GM19395 (cell line): ENCODE data around the gene SKP2.
"Not testable (repeated sequence)": the region's sequence is repeated elsewhere in the genome, so short reads cannot be mapped to it uniquely, and the experiment has no call there.

Source experiments
- ATAC-seq: cut with Tn5 transposase; IDR thresholded peaks from one replicate; pipeline ENCODE4 v1.9.1; 2021; ENCODE audit warnings: mild to moderate bottlenecking, moderate library complexity; ENCODE audit not compliant: unreplicated experiment

Gene SKP2

GRCh38 chr5:36198281-36198680 is 46.4 kb downstream of the SKP2 start:
- ATAC-seq = no peak

- ATAC-seq = not testable (repeated sequence)
Measured at GRCh38 chr5:36198783-36199182, 46.9 kb downstream of the SKP2 start.

DNA sequence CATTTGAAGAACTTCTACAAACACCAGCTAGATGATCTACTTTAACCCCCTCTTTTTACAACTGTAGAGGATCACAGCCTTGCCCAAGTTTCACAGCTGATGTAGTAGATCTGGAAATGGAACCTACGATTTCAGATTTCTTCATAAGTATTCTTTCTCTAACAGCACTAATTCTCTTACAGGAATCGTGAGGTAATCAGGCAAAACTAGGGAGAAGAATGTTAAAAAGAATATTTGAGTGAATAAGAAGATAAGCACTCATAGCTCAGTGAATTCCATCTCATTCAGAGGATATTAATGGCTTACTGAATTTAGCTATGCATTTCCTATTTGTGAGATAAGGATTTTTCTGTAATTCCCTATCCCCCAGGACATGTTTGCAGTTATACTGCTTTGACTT is 47.7 kb downstream of the SKP2 start:
- ATAC-seq = no peak

- no peak for ATAC-seq
Measured at GRCh38 chr5:36200513-36200912, 48.6 kb downstream of the SKP2 start.

GRCh38 chr5:36202521-36202961 is 50.6 kb downstream of the SKP2 start:
- ATAC-seq = no peak

GRCh38 chr5:36205329-36205728 is 53.4 kb downstream of the SKP2 start:
- no peak for ATAC-seq

GRCh38 chr5:36206913-36207312 is 55.0 kb downstream of the SKP2 start:
- ATAC-seq = no peak

DNA sequence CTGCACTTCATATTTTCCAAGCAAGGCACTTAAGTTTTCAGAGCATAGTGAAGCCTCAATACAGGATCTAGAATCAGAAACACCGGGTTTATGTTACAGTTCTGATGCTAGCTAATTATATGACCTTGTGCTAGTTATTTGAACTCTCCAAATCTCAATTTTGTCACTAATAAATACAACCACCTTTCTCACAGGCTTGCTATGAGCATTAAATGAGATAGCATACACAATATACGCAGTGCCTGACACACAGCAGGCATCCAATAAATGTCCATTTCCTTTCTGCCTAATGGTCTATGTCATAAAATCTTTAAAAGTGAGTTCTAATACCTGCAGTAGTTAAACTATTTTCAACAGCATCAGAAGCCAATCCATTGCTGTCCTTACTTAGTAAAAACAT is 56.9 kb downstream of the SKP2 start:
- no peak for ATAC-seq

DNA sequence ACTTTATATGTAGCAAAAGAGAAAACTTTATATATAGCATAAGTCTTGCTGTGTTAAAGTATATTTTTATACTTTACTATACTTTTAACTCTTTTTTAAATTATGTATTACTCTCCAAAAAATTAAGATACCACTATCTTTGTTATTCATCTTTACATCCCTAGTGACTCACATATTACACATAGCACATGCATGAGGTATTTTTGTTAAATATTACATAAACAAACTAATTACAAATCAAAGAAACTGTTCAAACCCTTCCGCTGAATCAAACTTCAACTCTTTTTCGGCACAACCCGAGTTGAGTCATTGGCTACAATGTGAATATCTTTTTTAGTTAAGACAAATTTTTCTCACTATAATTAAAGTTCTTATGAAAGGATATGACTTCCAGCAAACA is 57.8 kb downstream of the SKP2 start:
- no peak for ATAC-seq

DNA sequence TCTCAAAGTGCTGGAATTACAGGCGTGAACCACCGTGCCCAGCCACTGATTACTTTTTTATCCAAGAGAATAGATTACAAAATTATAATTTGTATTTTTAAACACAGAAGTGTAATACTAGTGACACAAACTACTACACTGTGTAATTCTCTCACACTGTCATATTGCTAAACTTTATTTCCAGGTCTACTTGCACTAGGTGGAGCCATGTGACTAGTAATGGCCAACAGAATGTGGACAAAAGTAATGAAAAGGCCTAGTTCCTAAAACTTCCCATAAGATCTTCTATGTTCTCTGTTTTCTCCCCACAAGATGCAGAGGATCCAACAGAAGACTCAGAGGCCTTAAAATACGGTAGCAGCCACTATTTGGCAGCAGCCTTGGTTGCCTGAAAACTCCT is 62.5 kb downstream of the SKP2 start:
- ATAC-seq = no peak

DNA sequence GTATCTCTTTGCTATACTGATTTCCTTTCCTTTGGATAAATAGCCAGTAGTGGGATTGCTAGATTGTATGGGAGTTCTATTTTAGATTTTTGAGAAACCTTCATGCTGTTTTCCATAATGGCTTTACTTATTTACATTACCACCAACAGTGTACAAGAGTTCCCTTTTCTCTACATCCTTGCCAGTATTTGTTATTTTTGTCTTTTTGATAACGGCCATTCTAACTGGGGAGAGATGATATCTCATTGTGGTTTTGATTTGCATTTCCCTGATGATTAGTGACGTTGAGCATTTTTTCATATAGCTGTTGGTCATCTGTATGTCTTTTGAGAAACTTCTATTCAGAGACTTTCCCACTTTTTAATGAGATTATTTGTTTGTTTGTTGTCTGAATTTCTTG is 64.0 kb downstream of the SKP2 start:
- no peak for ATAC-seq

- no peak for ATAC-seq
Measured at GRCh38 chr5:36217567-36217966, 65.7 kb downstream of the SKP2 start.

GRCh38 chr5:36217988-36218387 is 66.1 kb downstream of the SKP2 start:
- ATAC-seq = no peak

GRCh38 chr5:36222620-36223019 is 70.7 kb downstream of the SKP2 start:
- no peak for ATAC-seq

DNA sequence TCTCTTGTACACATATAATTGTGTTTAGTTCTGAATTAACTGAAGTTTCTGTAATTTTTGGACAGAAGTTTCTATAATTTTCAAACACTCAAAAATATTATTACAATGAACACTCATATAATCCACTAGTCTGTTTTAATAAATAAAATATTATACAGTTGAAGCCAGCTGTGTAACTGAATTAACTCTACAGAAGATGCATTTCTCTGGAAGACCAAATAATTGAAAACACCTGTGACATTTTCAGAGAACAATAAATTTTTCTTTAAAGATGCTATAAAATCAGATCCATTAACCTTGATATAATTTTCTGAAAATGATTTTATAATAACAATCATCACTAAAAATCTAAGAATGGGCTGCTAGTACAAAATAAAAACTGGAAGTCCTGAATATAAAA is 75.1 kb downstream of the SKP2 start:
- ATAC-seq = no peak

GRCh38 chr5:36228505-36228904 is 76.6 kb downstream of the SKP2 start:
- ATAC-seq = no peak

- no peak for ATAC-seq
Measured at GRCh38 chr5:36230151-36230790, 78.4 kb downstream of the SKP2 start.

DNA sequence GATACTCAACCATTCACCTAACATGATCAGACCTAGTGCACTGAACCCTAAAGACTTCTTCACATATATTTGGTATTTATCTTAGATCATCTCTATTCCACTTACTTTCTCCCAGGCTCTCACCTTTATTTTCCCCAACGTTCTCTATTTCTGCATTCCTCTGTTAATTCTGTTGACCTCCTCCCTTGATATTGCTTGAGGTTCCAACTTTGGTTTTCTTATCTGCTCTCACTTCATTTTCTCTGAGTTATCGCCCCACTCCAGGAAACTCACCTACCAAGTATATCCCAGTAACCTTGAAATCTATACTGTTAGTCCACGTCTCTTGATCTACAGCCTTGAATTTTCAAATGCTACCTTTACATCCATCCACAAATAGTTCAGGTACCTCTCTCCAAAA is 80.6 kb downstream of the SKP2 start:
- ATAC-seq = no peak
